ENCODE results near the gene RPS10.
"Not testable (repeated sequence)": the region's sequence is repeated elsewhere in the genome, so short reads cannot be mapped to it uniquely, and the experiment has no call there.

Gene RPS10

DNA sequence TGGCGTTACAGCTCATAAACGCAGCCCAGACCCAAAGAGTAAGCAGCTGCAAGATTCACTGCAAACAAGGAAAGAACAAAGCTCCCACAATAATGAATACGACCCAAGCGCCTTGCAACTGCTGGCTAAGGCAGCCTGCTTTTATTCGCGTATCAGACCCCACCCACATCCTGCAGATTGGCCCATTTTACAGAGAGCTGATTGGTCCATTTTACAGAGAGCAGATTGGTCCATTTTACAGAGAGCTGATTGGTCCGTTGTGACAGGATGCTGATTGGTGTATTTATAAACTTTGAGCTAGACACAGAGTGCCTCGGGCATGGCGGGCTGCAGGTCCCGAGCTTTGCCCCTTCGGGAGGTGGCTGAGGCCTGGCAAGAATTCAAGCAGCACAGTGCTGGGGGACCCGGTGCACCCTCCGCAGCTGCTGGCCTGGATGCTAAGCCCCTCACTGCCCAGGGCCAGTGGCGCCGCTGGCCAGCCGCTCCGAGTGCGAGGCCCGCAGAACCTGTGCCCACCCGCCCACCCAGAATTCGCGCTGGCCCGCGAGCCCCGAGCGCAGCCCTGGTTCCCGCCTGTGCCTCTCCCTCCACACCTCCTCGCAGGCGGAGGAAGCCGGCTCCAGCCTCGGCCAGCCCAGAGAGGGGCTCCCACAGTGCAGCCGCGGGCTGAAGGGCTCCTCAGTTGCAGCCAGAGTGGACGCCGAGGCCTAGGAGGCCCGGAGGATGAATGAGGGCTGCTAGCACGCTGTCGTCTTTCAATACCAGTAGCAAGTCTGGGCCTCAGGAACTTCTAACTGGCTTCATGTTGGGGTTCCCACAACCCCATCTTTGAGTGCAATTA is 11.2 kb upstream of the RPS10 start:
- no peaks in the 10 kb centered on the region for H3K27me3 Mint-ChIP-seq (ENCODE audit: low read depth)
- no peak for DNase-seq (ENCODE audit: low spot score)
- H3K27ac Mint-ChIP-seq, result no peak overlapping the region
- no peak overlapping the region for H3K4me3 Mint-ChIP-seq
- no peaks in the 10 kb centered on the region for H3K36me3 Mint-ChIP-seq (ENCODE audit: low read depth)
- H3K4me1 Mint-ChIP-seq (ENCODE audit: low read depth), result no peaks in the 10 kb centered on the region
- no peaks in the 10 kb centered on the region for H3K9me3 Mint-ChIP-seq

DNA sequence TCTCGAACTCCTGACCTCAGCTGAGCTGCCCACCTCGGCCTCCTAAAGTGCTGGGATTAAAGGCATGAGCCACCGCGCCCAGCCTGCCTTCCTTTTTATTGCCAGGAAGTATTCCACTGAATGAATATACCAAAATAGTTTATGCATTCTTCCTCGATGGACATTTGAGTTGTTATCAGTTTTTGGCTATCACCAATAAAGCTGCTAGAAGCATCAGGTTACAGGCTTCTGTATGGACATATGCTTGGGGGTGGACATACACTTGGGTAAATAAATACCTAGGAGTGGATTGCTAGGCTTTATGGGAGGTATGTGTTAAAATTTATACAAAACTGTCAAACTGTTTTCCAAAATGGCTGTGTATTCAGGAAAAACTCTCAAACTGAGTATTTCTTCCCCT is 10.0 kb upstream of the RPS10 start:
- no peaks in the 10 kb centered on the region for H3K9me3 Mint-ChIP-seq
- no peaks in the 10 kb centered on the region for H3K36me3 Mint-ChIP-seq (ENCODE audit: low read depth)
- no peak overlapping the region for H3K27ac Mint-ChIP-seq
- H3K4me3 Mint-ChIP-seq, result no peak overlapping the region
- H3K27me3 Mint-ChIP-seq (ENCODE audit: low read depth), result peaks cover 6% of the 10 kb centered on the region
- H3K4me1 Mint-ChIP-seq (ENCODE audit: low read depth), result no peaks in the 10 kb centered on the region
- no peak for DNase-seq (ENCODE audit: low spot score)

DNA sequence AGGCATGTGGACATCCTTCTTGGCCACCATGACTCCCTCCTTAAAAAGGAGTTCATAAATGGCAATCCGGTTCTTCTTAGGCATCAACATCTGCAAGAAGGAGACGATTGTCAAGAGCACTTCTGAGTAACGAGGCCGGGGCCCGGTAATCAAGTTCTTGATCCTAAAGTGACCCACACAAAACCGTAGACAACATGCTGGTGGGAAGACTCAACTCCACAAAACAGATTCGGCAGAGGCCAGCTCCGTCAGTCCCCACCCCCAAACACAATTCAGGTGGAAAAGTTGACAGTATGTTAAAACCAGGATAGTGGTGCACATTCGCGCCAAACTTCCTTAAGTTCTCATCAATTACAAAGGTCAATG is 754 bp downstream of the RPS10 start:
- peak; percentile 6 for DNase-seq (ENCODE audit: low spot score)
- Mint-ChIP-seq H3K27ac (peak overlapping the region; percentile 99), H3K36me3 (ENCODE audit: low read depth) (peaks cover 41% of the 10 kb centered on the region), H3K4me1 (ENCODE audit: low read depth) (peaks cover 22% of the 10 kb centered on the region), H3K4me3 (peak overlapping the region; percentile 100), H3K27me3 (ENCODE audit: low read depth) (peaks cover 6% of the 10 kb centered on the region), H3K9me3 (no peaks in the 10 kb centered on the region)

DNA sequence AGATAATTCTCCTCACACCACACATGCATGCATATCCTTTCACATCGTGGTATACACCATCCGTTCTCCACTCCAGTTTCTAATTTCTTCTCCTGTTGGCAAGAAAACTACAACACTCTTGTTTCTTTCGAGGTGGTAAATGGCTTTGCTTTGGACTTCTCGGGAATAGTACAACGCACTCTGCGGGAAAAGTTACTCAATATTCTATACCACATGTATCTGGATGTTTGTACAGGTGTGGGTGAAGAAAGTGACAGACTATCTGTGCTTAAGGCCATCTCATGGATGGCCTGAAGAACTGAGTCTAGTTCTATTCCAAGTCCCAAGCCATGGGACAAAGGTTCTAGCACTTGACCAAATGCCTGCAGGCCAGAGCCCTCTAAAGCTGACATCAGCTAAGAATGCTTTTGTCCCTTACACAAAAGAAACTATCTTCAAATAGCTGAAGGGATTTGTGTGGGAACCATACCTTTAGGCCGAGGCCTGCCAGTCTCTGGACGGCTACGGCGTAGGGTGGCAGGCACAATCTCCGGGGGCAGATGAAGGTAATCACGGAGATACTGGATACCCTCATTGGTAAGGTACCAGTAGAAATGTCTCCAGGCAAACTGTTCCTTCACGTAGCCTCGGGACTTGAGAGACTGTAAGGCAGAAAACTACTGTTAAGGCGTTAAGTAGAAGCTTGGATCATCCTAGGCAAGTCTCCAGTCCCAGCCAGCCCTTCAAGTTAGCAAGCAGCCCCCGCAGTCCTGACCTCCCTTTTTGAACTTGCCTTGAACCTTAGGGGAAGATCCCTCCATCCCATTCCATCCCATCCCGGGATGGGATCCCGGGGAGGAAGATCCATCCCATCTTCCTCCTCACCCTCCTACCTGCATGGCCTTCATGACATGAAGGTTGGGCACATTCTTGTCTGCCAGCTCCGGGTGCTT is 1.4 kb downstream of the RPS10 start:
- Mint-ChIP-seq H3K36me3 (ENCODE audit: low read depth) (peaks cover 44% of the 10 kb centered on the region), H3K9me3 (no peaks in the 10 kb centered on the region), H3K27me3 (ENCODE audit: low read depth) (peaks cover 5% of the 10 kb centered on the region), H3K4me1 (ENCODE audit: low read depth) (peaks cover 22% of the 10 kb centered on the region), H3K27ac (peak overlapping the region; percentile 99), H3K4me3 (peak overlapping the region; percentile 100)
- DNase-seq (ENCODE audit: low spot score), result no peak

DNA sequence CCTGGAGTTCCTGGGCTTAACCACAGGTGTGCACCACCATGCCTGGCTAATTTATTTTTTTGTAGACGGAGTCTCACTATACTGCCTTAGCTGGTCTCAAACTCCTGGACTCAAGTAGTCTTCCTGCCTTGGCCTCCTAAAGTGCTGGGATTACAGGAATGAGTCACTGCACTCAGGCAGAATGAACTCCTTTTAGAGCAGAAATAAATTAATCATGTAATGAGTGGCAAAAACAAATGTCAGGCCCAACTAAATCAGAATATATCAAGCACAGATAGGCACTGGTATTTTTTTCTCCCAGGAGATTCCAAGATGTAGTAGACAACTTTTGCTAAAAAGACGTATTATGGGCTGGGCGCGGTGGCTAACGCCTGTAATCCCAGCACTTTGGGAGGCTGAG is 2.6 kb downstream of the RPS10 start:
- Mint-ChIP-seq H3K27me3 (ENCODE audit: low read depth) (no peaks in the 10 kb centered on the region), H3K27ac (no peak overlapping the region), H3K4me3 (peak overlapping the region; percentile 5), H3K4me1 (ENCODE audit: low read depth) (peaks cover 24% of the 10 kb centered on the region), H3K36me3 (ENCODE audit: low read depth) (peaks cover 49% of the 10 kb centered on the region), H3K9me3 (no peaks in the 10 kb centered on the region)
- DNase-seq (ENCODE audit: low spot score), result no peak

DNA sequence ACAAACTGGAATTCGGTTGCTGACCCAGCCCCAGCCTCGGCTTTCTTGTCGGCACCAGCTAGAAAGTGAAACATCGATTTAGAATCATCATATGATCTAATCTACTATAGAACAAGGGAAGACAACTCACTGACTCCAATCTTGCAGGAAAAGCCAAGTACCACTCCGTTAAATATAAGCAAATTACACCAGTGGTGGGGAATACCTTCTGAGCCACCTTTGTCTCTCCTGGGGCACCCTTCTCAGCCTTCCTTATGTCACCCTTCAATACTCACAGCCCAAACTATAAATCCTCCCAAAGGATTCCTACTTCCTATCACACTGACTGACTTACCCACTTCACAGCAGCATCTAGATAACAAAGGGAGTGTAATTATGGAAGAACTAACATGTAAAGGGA is 7.5 kb downstream of the RPS10 start:
- no peaks in the 10 kb centered on the region for H3K27me3 Mint-ChIP-seq (ENCODE audit: low read depth)

DNA sequence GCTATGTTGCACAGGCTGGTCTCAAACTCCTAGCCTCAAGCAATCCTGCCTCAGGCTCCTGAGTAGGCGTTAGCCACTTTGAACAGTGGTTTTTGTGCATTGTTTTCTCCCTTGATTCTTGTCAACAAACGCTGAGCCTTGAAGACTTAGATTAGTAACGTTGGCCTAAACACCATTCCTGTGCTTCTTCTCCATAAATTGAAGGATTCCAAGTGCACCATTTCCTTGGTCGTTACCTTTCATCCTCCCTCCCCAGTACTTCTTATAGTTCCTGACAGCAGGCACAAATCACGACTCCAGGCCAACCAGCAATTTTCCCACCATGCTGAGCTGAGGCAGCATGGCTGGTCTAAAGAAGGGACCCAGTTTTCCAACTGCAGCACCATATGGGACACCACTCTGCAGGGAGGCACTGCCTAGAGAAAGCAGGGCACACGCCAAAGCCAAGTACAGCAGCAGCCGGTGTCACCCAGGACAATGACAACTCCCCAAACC is 8.9 kb downstream of the RPS10 start:
- DNase-seq (ENCODE audit: low spot score), result no peak
- H3K9me3 Mint-ChIP-seq, result no peaks in the 10 kb centered on the region
- H3K36me3 Mint-ChIP-seq (ENCODE audit: low read depth), result peaks cover 52% of the 10 kb centered on the region
- no peak overlapping the region for H3K27ac Mint-ChIP-seq
- H3K27me3 Mint-ChIP-seq (ENCODE audit: low read depth), result no peaks in the 10 kb centered on the region
- no peak overlapping the region for H3K4me3 Mint-ChIP-seq
- peaks cover 15% of the 10 kb centered on the region for H3K4me1 Mint-ChIP-seq (ENCODE audit: low read depth)

More for the DNA sequence above, 7.5 kb downstream of the RPS10 start:
- Mint-ChIP-seq H3K4me1 (ENCODE audit: low read depth) (peaks cover 14% of the 10 kb centered on the region), H3K27ac (peak overlapping the region; percentile 24), H3K9me3 (no peaks in the 10 kb centered on the region), H3K36me3 (ENCODE audit: low read depth) (peaks cover 57% of the 10 kb centered on the region), H3K4me3 (no peak overlapping the region)
- no peak for DNase-seq (ENCODE audit: low spot score)

DNA sequence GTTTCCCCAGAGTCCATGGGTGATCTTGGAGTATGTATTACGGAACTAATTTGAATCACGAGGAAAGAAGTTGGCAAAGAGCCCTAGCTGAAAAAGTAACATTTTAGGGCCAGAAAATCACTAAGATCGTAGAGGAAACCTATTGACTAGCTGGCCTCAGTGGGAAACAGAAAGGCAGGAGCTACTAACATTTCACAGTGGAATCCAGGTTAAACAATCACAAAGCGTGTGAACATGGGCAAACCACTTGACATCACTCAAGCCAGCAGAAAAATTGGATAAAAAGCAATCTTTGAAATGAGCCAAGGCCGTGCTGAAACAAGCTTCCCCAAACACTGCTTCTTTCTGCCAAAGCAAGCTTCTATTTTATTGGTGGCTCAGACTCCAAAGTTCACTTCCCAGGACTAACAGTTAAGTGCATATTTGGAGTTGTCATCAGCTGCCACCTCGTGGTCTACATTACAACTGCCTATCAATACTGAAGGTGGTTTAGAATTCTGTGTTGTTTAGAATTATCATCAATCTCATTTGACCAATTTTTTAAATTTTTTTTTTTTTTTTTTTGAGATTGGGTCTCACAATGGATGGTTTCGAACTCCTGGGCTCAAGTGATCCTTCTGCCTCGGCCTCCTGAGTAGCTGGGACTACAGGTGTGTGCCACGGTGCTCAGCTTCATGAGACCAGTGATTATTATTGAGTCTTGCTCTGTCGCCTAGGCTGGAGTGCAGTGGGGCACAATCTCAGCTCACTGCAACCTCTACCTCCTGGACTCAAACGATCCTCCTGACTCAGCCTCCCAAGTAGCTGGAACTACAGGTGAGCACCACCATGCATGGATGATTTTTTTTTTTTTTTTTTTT is 10.6 kb downstream of the RPS10 start:
- H3K27me3 Mint-ChIP-seq (ENCODE audit: low read depth), result no peaks in the 10 kb centered on the region
- peaks cover 11% of the 10 kb centered on the region for H3K4me1 Mint-ChIP-seq (ENCODE audit: low read depth)
- H3K27ac Mint-ChIP-seq, result no peak overlapping the region
- peak; percentile 14 for DNase-seq (ENCODE audit: low spot score)
- peaks cover 43% of the 10 kb centered on the region for H3K36me3 Mint-ChIP-seq (ENCODE audit: low read depth)
- H3K9me3 Mint-ChIP-seq, result no peaks in the 10 kb centered on the region
- H3K4me3 Mint-ChIP-seq, result no peak overlapping the region

DNA sequence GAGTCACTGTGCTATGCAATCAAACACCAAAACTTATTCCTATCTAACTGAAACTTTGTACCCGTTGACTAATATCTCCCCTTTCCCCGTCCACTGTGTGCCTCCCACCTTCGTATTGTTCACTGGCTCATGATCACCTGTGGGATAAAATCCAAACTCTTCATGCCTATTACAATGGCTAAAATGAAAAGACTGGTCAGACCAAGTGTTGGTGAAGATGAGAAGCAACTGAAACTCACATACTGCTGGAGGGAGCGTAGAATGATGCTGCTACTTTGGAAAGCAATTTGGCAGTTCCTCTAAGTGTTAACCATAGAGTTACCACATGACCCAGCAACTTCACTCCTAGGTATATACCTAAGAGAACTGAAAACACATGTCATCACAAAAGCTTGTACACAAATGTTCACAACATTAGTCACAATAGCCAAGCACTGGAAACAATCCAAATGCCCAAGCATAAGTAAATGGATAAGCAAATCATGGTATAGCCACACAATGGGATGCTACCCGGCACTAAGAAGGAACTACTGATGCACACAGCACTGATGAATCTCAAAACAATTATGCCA is 13.1 kb downstream of the RPS10 start:
- H3K27ac Mint-ChIP-seq, result no peak overlapping the region
- no peak overlapping the region for H3K4me3 Mint-ChIP-seq
- peaks cover 30% of the 10 kb centered on the region for H3K36me3 Mint-ChIP-seq (ENCODE audit: low read depth)
- H3K27me3 Mint-ChIP-seq (ENCODE audit: low read depth), result no peaks in the 10 kb centered on the region
- no peaks in the 10 kb centered on the region for H3K9me3 Mint-ChIP-seq
- peaks cover 9% of the 10 kb centered on the region for H3K4me1 Mint-ChIP-seq (ENCODE audit: low read depth)
- DNase-seq (ENCODE audit: low spot score), result no peak

DNA sequence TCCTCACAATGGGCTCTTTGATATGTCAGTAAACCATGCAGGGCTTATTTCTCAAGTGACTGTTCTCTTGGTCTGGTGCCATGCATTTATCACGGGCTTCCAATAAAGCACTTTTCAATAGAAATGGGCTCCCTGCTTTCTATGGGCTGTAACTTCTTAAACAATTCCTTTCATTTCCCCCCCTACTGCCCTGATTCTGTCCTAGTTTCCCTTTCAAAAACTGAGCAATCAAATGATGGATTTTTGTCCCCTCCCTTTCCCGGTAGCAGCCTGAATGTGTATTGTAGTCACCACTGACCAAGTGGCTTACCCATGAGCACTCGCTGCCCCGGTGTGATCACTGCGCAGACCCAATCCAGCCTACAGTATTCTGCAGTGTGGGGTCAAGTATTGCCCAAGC is 13.9 kb downstream of the RPS10 start:
- Mint-ChIP-seq H3K27me3 (ENCODE audit: low read depth) (no peaks in the 10 kb centered on the region), H3K4me3 (no peak overlapping the region), H3K36me3 (ENCODE audit: low read depth) (peaks cover 23% of the 10 kb centered on the region), H3K9me3 (no peaks in the 10 kb centered on the region), H3K4me1 (ENCODE audit: low read depth) (peaks cover 9% of the 10 kb centered on the region), H3K27ac (no peak overlapping the region)
- DNase-seq (ENCODE audit: low spot score), result no peak

DNA sequence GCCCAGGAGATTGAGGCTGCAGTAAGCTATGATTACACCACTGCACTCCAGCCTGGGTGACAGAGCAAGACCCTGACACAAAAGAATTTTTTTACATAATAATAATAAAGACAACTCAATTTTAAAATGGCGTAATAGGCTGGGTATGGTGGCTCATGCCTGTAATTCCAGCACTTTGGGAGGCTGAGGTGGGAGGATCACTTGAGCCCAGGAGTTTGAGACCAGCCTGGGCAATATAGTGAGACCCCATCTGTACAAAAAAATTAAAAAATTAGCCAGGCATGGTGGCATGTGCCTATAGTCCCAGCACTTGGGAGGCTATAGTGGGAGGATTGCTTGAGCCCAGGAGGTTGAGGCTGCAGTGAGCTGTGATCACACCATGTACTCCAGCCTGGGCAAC is 18.0 kb downstream of the RPS10 start:
- not testable (repeated sequence) for DNase-seq (ENCODE audit: low spot score); H3K27me3 Mint-ChIP-seq (ENCODE audit: low read depth); H3K4me1 Mint-ChIP-seq (ENCODE audit: low read depth); H3K4me3 Mint-ChIP-seq; H3K36me3 Mint-ChIP-seq (ENCODE audit: low read depth); H3K9me3 Mint-ChIP-seq; H3K27ac Mint-ChIP-seq

DNA sequence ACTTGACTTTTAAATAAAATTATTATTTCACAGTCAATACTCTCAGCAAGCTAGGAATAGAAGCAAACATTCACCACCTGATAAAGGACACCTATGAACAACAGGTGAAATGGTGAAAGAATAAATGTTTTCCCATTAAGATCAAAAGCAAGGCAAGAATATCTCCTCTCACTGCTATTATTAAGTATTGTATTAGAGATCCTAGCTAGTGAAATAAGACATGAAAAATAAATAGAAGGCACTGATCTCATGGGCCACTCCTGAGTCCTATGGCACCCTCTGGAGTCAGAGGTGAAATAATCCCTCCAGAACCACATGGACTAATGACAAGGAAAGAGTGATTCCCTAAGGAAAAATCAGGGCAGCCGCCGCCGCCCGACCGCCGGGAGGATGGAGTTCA is 29.4 kb downstream of the RPS10 start:
- no peaks in the 10 kb centered on the region for H3K27me3 Mint-ChIP-seq (ENCODE audit: low read depth)
- H3K27ac Mint-ChIP-seq, result no peak overlapping the region
- H3K4me1 Mint-ChIP-seq (ENCODE audit: low read depth), result peaks cover 9% of the 10 kb centered on the region
- peaks cover 3% of the 10 kb centered on the region for H3K36me3 Mint-ChIP-seq (ENCODE audit: low read depth)
- H3K9me3 Mint-ChIP-seq, result peaks cover 10% of the 10 kb centered on the region
- no peak for DNase-seq (ENCODE audit: low spot score)
- no peak overlapping the region for H3K4me3 Mint-ChIP-seq

DNA sequence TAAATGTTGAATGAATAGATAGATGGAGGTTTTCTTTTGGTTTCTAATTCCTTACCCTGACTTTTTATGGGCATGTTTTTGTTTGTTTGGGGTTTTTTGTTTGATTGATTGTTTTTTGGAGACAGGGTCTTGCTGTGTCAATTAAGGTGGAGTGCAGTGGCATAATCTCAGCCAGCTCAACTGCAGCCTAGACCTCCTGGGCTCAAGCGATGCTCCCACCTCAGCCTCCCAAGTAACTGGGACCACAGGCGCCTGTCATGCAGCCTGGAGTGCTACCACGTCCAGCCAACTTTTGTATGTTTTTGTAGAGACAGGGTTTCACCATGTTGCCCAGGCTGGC is 31.9 kb downstream of the RPS10 start:
- no peaks in the 10 kb centered on the region for H3K27me3 Mint-ChIP-seq (ENCODE audit: low read depth)
- H3K9me3 Mint-ChIP-seq, result peaks cover 10% of the 10 kb centered on the region
- H3K27ac Mint-ChIP-seq, result no peak overlapping the region
- peaks cover 12% of the 10 kb centered on the region for H3K4me1 Mint-ChIP-seq (ENCODE audit: low read depth)
- H3K36me3 Mint-ChIP-seq (ENCODE audit: low read depth), result peaks cover 3% of the 10 kb centered on the region
- DNase-seq (ENCODE audit: low spot score), result no peak
- H3K4me3 Mint-ChIP-seq, result peak overlapping the region; percentile 57
